Fibroblast of the conjunctiva (primary cell): Measurements from ENCODE around the gene FKBP7.
"Not testable (repeated sequence)": the region's sequence is repeated elsewhere in the genome, so short reads cannot be mapped to it uniquely, and the experiment has no call there.

ENCODE experiments used
- DNase-seq: peaks from one replicate; pipeline ENCODE4 v3.0.0-alpha.2; 2010; ENCODE audit warnings: low read depth

FKBP7 gene

DNA sequence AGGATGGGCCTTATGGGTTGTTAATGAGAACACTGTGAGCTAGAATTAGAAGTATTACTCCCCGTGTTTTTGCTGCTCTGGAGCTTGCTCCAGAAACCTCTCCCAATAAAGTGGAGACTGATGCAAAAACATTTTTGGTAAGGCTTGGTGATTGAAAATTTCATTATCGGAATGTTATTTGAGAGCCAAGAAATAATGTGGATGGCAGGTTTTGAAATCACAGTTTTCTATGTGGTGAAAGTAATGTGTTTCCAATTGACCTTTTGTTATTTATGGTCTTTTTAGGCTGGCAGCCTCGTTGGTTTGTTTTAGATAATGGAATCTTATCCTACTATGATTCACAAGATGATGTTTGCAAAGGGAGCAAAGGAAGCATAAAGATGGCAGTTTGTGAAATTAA, 7.0 kb upstream of the FKBP7 start:
- DNase-seq: no peak

DNA sequence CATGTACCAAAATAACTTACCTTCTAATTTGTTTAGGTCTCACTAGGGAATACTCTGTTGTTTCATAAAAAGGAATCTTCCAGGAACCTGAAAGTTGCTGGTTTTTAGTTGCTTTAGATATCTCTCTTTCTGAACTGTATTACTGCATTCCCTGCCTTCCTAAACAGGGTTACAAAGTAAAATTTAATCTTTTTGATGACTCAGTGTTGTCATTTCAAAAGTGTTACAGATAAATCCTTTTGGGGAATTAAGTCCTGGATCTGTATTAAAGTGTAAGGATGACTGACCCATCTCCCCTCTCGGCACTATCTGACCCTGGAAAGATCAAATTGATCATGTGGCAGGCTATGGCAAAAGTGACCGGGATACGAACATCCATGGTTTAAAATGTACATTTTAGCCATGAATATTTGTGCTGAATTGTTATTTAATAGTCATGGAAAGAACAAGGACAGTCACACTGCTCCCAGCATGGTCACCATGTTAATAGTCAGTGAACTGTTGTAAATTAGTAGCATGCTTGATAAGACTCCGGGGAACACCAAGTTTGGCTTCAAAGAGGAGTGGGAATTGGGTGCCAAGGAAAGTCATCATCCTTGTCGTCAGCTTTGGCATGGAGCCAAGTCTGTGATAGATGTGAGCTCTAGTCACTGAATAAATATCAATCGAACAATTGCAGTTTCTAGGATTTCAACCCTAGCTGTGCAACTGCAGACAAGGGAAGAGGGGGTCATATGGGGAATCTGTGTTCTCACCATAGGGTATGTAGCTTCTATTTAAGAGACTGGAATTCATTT, 6.0 kb upstream of the FKBP7 start:
- no peak for DNase-seq

DNA sequence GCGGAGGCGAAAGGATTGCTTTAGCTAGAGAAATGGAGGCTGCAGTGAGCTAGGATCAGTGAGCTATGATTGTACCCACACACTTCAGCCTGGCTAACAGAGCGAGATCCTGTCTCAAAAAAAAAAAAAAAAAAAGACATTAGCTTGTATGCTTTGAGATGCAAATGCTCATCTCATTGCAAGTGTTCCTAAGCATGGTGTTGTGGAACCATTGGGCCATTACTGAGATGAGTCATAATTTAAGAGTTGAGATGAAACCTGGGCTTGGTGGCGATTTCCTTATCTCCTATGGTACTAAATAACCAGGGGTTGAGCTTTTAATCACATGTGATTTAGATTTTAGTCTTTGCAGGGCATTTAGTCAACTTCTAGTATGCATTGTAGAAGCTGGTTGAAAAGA, 4.0 kb upstream of the FKBP7 start:
- no peak for DNase-seq

DNA sequence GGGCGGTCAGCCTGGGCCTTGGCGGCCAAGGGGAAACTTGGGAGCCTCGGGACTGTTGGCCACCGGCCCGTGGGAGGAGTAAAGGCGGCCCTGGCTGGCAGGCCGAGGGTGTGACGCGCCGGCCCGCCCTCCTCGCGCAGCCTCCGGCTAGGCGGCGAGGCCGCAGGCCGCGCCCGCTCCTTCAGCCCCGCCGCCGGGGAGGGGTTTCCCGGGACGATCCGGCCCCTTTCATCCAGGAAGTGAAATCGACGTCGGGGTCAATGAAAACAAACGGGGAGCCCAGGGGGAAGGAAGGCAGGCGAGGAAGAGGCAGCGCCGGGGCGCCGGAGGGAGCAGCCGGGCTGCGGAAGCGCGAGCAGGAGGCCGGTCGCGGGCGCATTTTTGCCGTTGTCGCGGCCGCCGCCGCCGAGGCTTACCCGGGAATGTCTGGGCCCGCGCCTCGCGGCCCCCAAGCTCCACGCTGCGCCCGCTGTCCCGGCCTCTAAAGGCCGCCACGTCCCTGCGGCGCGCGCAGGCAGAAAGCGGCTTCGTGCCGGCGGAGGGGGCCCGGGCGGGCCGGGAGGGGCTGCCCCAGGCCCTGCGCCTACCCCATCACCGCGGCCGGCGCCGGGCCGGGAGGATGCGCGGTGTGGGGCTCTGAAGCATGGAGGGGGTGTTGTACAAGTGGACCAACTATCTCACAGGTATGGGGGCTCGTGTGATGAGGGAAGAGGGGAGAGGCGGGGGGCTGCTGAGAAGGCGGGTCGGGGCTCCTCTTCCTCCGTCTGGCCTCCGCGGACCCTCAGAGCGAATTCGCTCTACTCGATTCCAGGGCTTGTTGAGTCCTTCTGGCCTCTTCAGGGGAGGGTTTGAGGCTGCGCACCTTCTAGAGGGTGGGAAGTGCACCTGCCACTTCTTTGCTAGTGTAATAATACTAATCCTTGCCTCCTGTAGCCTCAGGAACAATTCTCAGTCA, 2.1 kb upstream of the FKBP7 start, which contains the start of gene PLEKHA3:
TSS of gene PLEKHA3 (plus strand) at position 231 of the 955 bp plus-strand sequence. CDS start at position 644, 413 bp downstream.
- DNase-seq: peak; percentile 95

DNA sequence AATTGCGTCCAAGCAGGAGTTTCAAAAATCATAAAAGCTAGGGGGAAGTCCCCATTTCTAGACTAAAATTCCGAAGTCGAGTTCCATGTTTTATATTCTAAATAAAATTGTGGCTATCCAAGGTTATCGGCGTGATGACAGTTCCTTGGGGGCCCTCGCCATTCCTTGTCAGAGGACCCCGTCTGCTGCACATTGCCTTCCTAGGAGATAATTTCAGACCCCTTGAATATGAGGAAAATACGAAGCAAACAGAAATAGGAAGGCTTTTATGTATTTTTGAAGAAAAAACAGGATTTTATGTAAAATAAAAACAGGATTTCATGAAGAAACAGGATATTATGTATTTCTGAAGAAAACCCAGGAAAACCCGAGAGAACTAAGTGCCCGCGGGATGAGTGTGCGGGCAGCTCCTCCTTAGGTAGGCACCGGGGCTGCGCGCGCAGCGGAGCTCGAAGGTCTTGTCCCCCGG, 1.4 kb upstream of the FKBP7 start:
- no peak for DNase-seq

DNA sequence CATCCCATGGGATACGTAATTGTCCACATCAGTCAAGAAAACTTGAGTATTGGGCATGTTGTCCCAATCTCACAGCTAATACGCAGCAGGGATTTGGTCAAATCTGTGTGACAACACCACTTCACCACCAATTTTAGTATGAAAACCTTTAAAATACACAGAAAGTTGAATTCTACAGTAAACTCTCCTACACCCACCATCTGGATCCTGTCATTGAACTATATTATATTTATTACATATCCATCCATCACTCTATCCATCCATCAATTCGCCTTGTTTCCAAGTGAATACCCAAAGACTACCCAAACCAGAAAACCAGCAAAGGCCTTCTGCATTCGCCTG, 846 bp upstream of the FKBP7 start:
- no peak for DNase-seq

DNA sequence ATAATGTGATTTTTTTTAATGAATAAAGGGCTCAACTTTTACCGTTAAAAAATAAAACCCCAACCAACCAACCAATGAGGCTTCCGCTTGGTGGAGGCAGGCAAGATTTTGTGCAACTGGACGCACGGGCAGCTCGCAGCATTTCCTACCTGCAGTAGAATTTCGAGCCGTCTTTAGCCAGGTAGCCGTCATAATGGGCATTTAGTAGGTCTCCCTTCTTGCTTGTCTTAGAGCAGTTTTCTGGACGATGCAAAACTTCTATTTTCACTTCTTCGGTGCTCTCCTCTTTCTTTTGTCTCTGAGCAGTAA, 316 bp downstream of the FKBP7 start:
- DNase-seq: no peak

DNA sequence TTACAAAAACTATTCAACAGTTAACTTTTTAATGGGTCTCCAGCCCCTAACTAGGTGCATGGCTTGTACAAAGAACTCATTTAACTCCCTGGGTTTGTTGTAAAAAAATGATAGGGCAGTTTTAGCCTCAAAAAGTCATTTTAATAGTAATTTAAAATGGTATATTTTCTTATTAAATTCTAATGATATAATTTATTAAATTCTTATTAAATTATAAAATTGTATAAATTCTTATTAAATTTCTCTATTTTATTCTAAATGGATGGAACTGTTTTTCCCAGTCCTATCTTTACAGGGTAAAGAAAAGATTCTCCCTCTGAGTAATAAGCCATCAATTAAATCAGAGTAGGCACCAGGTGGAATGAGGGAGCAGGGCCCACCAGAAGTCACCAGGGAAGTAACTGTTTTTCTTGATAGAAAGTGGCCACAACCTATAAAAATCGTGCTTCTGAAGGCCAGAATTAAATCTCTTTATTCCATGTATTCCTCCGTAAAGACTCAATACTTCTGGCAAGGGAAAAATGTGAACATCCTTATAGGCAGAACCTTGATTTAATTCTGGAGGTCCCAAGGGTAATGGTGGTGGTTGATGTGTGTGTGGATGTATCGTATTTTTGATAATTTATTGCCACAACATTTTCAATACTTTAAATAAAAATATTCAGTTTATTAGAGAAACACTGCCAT, 814 bp downstream of the FKBP7 start:
- no peak for DNase-seq

DNA sequence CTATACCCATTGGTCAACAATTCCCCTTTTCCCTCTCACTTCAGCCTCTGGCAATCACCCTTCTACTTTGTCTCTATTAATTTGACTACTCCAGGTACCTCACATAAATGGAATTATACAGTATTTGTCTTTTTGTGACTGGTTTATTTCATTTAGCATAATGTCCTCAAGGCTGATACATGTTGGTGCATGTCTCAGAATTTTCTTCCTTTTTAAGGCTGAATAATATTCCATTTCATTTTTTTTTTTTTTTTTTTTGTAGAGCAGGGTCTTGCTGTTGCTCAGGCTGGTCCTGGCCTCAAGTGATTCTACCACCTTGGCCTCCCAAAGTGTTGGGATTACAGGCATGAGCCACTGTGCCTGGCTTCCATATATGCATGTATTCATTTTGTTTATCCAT, 1.9 kb downstream of the FKBP7 start:
- no peak for DNase-seq

DNA sequence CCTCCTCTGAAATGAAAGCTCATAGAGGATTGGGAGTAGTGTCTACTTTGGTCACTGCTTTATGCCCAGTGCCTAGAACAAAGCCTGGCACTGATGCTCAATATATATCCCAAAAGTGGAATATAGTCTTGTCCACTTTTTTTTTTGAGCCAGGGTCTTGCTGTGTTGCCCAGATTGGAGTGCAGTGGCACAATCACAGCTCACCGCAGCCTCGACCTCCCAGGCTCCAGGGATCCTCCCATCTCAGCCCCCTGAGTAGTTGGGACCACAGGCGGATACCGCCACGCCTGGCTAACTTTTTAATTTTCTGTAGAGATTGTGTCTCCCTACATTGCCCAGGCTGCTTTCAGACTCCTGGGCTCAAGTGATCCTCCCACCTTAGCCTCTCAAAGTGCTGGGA, 3.8 kb downstream of the FKBP7 start:
- DNase-seq: no peak

DNA sequence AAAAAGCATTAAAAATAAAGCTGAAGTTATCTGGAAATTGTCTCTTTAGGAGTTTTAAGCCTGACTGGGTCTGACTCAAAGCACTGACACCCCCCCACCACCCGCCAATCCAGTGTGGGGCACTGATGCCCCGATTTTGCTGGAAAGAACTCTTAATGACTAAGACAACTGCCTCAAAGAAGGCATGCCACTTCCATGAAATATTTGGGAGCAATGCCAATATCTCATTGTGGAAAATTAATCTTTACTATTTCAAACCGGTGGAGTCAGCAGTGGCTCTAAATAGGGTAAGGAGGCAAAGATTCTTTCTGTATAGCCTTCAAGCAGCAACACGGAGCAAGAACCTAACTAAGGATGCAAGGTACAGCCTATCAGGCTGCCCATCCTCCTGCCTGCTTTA, 4.5 kb downstream of the FKBP7 start:
- DNase-seq: no peak

DNA sequence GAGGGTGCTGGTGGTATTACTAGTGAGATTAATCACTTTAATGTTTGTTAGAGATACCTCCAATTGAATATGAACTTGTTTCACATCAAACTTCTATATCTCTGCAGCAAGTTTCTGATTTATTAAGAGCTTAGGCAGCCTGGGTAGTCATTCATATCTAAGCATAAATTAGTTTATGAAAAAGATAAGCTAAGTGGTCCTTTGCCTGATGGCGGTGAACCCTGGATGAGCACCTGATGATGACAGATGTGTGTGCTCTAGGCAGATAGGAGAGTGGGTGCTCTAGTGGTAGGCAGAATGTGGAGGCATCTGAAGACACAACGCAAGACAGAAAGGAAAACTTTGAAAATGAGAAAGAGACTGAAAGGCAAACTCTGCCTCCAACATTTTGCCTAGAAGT, 5.0 kb downstream of the FKBP7 start:
- DNase-seq: no peak

DNA sequence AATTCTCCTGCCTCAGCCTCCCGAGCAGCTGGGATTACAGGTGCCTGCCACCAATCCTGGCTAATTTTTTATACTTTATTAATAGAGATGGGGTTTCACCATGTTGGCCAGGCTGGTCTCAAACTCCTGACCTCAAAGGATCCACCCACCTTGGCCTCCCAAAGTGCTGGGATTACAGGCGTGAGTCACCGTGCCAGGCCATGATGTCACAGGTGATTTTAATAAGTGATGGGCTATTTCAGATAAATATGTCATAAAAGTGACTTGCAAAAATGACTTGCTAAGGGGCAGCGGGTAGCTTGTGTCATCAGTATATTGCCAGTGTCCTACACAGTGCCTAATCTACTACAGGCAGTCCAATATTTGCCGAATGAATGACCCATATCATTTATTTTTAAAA, 7.1 kb downstream of the FKBP7 start:
- not testable (repeated sequence) for DNase-seq

DNA sequence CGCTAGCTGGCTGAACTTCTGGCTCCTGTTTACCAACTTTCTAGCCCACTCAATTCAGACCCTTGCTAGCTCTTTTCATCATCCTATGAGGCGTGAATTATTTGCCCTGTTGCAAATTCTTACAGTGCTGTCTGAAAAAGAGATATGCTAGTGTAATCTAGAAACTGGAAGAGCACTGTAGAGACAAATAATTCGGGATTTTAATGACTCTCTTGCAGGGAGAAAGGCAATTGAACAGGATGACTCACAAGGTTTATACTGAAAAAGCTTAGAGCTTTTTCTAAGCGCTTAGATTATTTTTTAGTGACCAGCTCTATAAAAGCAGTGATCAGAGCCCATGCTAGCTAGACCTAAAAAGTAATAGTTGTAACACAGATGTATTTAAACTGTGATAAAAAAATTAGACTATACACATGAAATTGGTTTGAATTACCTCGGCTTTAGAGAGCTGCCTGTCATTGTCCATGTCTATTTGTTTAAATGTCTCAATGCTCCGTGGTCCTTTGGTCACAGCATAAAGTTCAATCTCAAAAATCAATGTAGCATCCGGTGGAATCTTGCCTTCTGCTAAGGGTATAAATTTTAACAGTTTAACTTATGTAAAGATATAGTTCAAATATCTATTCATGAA, 9.1 kb downstream of the FKBP7 start:
- DNase-seq: no peak

DNA sequence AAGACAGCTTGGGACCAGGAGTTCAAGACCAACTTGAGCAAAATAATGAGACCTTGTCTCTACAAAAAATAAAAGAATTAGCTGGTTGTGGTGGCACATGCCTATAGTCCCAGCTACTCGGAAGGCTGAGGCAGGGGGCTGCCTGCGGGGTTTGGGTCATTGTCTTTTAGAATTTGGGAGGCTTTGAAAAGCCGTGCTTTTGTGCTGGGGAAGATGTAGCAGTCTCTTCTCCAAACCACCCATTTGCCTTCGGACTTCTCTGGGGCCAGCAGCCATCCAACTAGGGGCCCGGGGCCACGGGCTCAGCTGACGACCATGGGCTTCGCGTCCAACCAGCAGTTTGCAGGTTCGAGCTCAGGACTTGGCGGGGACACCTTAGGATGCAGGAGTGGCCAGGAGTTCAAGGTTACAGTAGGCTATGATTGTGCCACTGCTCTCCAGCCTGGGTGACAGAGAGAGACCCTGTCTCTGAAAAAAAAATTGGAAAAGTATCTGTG, 21.0 kb downstream of the FKBP7 start:
- no peak for DNase-seq

DNA sequence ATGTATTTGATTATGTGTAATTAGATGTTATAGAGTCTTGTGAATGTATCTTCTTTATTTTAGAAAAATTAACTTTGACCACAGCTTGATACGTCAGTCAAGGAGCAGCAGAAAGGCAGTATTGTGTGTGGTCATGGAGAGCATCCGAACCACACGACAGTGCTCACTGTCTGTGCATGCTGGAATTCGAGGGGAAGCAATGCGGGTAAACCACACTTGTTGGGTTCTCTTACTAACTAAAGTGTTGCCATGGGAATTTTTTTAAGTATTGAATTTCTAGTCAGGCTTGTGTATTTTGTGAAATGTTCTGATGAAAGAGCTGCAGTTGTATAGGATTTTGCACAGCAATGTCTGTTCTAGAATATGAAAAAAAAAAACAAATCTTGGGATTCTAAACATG, 22.5 kb downstream of the FKBP7 start:
- DNase-seq: no peak

DNA sequence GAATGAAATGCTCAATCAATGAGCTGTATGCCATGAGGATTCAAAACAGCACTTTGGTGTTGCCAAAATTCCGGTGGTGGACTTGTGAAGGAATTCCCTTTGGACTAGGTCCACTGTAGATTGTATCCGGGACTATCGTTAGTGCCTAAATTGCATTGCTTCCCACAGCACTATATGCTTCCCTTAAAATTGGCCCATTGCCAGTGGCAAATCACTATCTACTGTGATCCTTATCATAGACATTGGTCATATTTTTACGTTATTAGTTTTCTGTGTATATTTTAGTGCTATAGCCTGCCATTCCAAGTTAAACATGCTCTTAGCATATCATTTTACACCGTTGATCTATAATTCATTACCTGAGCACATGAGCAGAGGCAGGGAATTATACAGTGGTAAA, 25.5 kb downstream of the FKBP7 start:
- DNase-seq: no peak

DNA sequence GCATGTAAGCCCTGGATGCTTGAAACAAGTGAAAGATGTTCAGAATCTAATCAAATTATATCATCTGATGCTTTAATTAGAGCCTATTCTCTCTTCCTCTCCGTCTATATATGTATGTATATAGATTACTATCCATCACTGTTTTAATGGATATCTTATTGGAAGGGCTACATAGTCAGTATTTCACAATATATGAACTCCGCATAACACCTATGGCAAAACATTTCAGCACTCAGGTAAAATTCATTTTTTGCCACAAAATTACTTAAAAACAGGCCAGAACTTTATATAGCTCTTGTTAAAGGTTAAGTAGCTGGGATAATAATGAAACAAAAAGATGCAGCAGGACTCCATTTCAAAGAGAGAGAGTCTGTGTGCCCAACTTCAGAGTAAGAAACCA, 26.1 kb downstream of the FKBP7 start:
- DNase-seq: no peak

DNA sequence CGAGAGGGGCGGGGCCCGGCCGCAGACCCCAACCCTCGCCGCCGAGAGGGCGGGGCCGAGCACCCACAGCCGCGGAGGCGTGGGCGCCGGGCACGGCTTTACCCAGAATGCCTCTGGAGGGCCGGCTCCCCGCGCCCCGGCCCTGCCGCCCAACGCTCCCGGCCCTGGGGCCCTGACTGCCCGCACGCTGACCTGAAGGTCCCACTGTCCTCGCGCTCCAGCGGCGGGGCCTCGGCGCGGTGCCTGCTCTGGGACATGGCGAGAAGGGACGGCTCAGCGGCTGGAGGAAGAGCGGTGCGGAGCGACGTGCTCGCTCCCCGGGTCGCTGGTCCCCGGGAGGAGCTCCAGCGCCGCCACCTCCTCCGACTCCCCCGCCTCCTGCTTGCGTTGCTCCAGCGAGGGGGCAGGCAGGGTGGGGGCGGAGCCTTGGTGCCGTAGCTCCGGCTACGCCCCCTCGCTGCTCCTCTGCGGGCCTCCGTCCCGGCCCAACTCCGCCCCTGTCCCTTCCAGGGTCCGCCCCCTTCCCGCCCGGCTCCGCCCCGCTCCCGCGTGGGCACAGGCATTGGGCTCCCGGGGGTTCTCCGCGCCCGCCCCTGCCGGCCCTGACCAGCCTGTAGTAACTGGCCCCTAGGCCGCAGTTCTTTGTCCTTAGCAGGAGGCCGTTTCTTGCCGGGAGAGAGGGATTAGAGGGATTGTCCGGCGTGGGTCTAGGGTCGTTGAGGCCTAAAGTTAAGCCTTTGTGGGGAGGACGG, 27.4 kb downstream of the FKBP7 start, which contains the start of the genes PJVK and PRKRA:
TSS of gene PJVK (plus strand) at position 605 of the 752 bp plus-strand sequence. CDS start 2,032 bp downstream, outside the sequence.
TSS of gene PRKRA (minus strand) at position 402 of the 752 bp plus-strand sequence. CDS start at position 257, 145 bp downstream.
- DNase-seq: peak; percentile 95

DNA sequence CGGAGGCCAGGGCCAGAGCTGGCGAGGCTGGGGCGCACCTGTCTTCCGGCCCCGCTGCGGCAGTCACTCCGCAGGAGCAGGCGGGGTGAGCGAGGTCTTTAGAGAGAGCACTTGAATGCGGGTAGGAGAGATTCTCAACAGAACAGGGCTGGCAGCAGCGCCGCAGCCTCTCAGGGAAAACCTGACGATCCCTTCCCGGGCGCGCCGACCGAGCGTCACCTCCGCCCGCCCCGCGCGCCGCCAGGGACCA, 28.0 kb downstream of the FKBP7 start:
- DNase-seq: no peak
